22Rv1 (cell line): ENCODE data around the gene ATP8B2.
"Not testable (repeated sequence)": the region's sequence is repeated elsewhere in the genome, so short reads cannot be mapped to it uniquely, and the experiment has no call there.

Experiments
- H3K27ac ChIP-seq: fragments of 450-650 bp; 2 replicates; pipeline ENCODE4 v1.5.1; 2017
- ZFX ChIP-seq: fragments of 450-650 bp; IDR thresholded peaks from 2 replicates; pipeline ENCODE4 v1.6.1; 2017; ENCODE audit warnings: antibody characterized with exemption, borderline replicate concordance
- TF ChIP-seq, protein P1 (sequence below): fragments of 450-650 bp; IDR thresholded peaks from 2 replicates; pipeline ENCODE4 v1.5.1; 2017; ENCODE audit warnings: mild to moderate bottlenecking

The ATP8B2 gene

DNA sequence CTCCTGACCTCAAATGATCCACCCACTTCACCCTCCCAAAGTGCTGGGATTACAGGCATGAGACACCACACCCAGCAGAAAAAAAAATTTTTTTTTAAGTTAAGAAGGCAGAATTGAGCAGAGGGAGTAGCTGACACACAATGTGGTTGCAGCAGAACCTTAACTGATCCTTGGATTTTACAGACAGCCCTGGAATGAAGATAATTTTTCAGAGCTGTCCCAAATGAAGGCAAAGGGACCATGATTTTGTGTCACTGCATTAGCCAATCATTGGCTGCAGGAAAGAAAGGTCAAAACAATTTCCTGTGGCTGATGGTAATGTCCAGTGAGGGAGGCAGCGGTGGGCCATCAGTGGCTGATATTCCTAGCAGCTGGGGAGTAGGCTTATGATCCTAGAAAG is 23.7 kb upstream of the ATP8B2 start:
- no peak overlapping the region for H3K27ac ChIP-seq
- TF ChIP-seq ZFX, result no peak
- TF ChIP-seq, protein P1, sequence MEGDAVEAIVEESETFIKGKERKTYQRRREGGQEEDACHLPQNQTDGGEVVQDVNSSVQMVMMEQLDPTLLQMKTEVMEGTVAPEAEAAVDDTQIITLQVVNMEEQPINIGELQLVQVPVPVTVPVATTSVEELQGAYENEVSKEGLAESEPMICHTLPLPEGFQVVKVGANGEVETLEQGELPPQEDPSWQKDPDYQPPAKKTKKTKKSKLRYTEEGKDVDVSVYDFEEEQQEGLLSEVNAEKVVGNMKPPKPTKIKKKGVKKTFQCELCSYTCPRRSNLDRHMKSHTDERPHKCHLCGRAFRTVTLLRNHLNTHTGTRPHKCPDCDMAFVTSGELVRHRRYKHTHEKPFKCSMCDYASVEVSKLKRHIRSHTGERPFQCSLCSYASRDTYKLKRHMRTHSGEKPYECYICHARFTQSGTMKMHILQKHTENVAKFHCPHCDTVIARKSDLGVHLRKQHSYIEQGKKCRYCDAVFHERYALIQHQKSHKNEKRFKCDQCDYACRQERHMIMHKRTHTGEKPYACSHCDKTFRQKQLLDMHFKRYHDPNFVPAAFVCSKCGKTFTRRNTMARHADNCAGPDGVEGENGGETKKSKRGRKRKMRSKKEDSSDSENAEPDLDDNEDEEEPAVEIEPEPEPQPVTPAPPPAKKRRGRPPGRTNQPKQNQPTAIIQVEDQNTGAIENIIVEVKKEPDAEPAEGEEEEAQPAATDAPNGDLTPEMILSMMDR, result no peak

DNA sequence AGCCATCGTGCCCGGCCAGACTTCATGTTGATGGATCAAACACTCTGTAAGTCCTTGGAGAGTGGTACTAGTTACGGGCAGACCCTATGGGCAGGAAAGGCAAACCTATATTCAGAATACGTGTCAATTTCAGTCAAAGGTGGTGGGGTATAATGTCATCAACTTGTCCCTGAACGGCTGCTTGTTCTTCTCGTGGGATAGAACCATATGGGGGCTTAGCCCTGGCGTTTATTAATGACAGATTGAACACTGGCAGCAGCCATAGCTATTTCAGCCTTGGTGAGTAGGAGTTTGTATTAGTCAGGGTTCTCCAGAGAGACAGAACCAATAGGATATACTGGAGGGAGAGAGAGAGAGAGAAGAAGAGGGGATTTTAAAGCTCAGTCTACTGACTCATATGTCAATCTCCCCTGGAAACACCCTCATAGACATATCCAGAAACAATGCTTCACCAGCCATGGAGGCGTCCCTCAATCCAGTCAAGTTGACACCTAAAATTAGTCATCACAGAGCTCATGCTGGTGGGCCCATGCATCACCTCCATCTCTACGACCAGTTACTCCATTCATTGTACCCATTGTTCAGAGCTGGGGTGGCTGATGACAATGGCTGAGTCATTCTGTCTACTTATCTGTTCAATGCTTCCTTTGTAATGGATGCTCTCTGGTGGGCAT is 20.5 kb upstream of the ATP8B2 start:
- TF ChIP-seq ZFX, result no peak
- TF ChIP-seq, protein P1, result no peak
- H3K27ac ChIP-seq, result no peak overlapping the region

DNA sequence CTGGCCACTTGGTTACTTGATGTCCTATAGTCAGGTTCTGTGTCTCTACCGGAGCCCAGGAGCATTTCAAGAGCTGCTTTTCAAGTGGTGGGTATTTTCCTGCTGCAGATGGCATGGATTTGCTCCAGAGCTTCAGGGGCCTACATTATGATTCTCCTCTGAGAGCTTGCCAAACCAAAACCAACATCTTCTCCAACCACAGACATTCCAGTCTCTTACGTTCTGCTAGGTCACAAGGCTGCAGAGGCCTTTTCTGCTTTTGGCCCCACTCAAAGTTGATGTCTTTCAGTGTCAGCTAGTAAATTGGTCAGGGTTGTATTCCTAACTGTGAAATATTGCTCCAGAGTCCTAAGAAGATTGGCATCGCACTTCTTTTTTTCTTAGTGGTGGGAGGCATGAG is 19.2 kb upstream of the ATP8B2 start:
- TF ChIP-seq, protein P1, result no peak
- no peak for TF ChIP-seq ZFX
- no peak overlapping the region for H3K27ac ChIP-seq

DNA sequence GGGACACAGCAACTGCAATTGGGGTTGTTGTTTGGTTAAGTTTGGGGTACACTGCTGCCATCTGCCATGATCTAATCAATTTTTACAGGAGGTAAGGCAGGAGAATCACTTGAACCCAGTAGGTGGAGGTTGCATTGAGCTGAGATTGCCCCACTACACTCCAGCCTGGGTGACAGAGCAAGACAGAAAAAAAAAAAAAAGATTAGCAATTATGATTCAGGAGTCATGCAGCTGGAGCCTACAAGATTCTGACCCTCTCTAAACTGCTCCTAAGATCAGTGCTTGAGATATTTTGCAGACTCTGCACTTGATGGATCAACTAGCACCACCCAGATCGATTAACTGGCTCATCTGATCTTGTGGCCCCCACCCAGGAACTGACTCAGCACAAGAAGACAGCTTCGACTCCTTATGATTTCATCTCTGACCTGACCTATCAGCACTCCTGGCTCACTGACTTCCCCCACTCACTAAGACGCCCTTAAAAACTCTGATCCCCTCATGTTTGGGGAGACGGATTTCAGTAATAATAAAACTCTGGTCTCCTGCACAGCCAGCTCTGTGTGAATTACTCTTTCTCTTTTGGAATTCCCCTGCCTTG is 17.6 kb upstream of the ATP8B2 start:
- H3K27ac ChIP-seq, result not testable (repeated sequence)

DNA sequence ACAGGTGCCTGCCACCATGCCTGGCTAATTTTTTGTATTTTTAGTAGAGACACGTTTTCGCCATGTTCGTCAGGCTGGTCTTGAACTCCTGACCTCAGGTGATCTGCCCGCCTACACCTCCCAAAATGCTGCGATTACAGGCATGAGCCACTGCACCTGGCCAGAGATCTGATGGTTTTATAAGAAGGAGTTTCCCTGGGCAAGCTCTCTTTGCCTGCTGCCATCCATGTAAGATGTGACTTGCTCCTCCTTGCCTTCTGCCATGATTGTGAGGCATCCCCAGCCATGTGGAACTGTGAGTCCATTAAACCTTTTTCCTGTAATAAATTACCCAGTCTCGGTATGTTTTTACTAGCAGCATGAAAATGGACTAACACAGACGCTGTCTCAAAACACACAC is 16.2 kb upstream of the ATP8B2 start:
- not testable (repeated sequence) for H3K27ac ChIP-seq

DNA sequence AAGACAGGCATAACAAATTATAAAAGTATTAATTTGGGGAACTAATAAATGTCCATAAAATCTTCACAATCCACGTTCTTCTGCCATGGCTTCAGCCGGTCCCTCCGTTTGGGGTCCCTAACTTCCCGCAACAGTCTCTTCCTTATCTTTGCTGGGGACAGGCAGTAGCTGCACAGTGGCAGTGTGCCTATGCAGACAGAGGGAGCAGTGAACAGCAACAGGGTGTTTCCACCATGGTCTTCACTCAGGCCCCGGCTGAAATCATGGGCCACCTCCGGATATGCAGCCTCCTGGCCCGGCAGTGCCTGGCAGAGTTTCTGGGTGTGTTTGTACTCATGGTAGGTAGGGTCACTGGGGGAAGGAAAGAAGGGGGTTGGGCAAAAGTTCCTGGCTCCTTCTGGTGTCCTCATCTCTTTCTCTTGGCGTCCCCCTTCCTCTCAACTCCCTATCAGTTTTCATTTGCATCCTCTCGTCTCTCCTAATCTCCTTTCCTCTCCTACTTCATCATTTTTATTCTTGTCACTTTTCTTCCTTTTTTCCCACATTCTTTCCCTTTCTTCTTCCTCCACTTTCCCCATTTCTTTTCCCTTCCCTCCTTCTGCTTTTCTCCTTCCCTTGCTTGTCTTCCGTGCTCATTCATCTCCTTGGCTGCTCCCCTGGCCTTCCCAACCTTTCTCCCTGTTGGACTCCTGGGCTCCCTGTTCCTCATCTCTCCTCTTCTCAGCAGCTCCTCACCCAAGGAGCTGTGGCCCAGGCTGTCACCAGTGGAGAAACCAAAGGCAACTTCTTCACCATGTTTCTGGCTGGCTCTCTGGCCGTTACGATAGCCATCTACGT is 12.9 kb upstream of the ATP8B2 start:
- not testable (repeated sequence) for H3K27ac ChIP-seq

DNA sequence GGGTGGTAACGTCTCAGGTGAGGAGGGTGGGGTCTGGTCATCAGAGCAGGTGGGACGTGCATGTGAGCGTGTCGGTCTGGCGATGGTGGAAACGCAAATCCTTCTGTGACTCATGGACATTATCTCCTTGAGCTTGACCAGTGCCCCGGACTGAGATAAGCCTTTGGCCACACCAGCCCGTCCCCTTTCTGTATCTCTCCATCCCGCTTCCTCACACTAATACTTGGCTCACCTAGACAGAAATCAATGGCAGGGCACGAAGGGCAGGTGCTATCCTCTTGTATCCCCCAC is 12.3 kb upstream of the ATP8B2 start:
- TF ChIP-seq, protein P1, result no peak
- no peak for TF ChIP-seq ZFX
- no peak overlapping the region for H3K27ac ChIP-seq

DNA sequence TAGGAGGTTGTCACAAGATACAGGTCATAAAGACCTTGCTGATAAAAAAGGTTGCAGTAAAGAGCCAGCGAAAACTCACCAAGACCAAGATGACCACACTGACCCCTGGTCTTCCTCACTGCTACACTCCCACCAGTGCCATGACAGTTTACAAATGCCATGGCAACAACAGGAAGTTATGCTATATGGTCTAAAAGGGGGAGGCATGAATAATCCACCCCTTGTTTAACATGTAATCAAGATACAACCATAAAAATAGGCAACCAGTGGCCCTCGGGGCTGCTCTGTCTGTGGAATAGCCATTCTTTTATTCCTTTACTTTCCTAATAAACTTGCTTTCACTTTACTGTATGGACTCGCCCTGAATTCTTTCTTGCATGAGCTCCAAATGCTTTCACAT is 11.1 kb upstream of the ATP8B2 start:
- not testable (repeated sequence) for H3K27ac ChIP-seq

DNA sequence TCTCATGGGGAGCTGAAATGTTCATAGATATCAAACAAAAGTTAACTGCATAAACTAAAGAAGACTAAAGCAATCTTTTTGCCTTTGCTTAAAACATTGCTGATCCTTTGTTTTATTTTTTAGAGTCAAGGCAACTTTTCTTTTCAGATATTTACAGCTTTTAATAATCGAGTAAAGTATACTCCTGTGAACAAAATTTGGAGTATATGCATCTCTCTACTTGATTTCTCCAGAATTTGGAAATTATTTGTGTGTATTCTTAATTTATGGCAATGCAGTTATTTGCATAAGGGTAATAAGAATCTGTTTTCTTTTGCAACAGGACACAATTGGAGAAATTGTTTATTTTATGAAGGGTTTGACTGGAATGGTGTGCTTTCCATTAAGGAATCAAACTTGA is 8.6 kb upstream of the ATP8B2 start:
- TF ChIP-seq, protein P1, result no peak
- no peak for TF ChIP-seq ZFX

More for the DNA sequence above, 8.6 kb upstream of the ATP8B2 start:
- H3K27ac ChIP-seq, result no peak overlapping the region
